Measurements from ENCODE around the gene NHSL1.
A peak's percentile ranks its signal among the peaks of the same experiment; 100 is the strongest.

Gene NHSL1

GRCh38 chr6:138538390-138539031 is 39.2 kb upstream of the NHSL1 start:
- H3K9ac ChIP-seq (ENCODE audit: low read length in 5 of 5): no peak overlapping the region
- no peak overlapping the region for H3K27ac ChIP-seq (ENCODE audit: low read depth, low read length)
- H3K36me3 ChIP-seq (ENCODE audit: control insufficient read depth in 5 of 5, insufficient read depth in 5 of 5, low read length in 5 of 5): no peaks in the 10 kb centered on the region
- H3K9me3 ChIP-seq (ENCODE audit: control insufficient read depth in 5 of 5, low read length in 5 of 5): no peaks in the 10 kb centered on the region
- H3K4me1 ChIP-seq (ENCODE audit: control insufficient read depth in 5 of 5, insufficient read depth in 5 of 5, low read length in 5 of 5): peaks cover 1 to 33% (median 15%) of the 10 kb centered on the region in 5 donors
- H3K4me3 ChIP-seq (ENCODE audit: low read depth in 1 of 5, low read length in 5 of 5): peak overlapping the region in 1 of 5 donors; percentile 9
- peaks cover 0 to 3% (median 2%) of the 10 kb centered on the region in 5 donors for H3K27me3 ChIP-seq (ENCODE audit: control insufficient read depth in 5 of 5, insufficient read depth in 4 of 5, low read length in 5 of 5)

GRCh38 chr6:138537106-138537505 is 37.8 kb upstream of the NHSL1 start:
- H3K27ac ChIP-seq (ENCODE audit: low read depth, low read length): no peak overlapping the region

GRCh38 chr6:138535728-138536455 is 36.6 kb upstream of the NHSL1 start:
- Histone ChIP-seq H3K9me3 (ENCODE audit: control insufficient read depth in 5 of 5, low read length in 5 of 5) (no peaks in the 10 kb centered on the region), H3K9ac (ENCODE audit: low read length in 5 of 5) (no peak overlapping the region), H3K27ac (ENCODE audit: low read depth, low read length) (no peak overlapping the region), H3K36me3 (ENCODE audit: control insufficient read depth in 5 of 5, insufficient read depth in 5 of 5, low read length in 5 of 5) (no peaks in the 10 kb centered on the region), H3K4me1 (ENCODE audit: control insufficient read depth in 5 of 5, insufficient read depth in 5 of 5, low read length in 5 of 5) (peaks cover 0 to 21% (median 15%) of the 10 kb centered on the region in 5 donors), H3K4me3 (ENCODE audit: low read depth in 1 of 5, low read length in 5 of 5) (no peak overlapping the region), H3K27me3 (ENCODE audit: control insufficient read depth in 5 of 5, insufficient read depth in 4 of 5, low read length in 5 of 5) (peaks cover 0 to 2% (median 0%) of the 10 kb centered on the region in 5 donors)

More at GRCh38 chr6:138537106-138537505, 37.8 kb upstream of the NHSL1 start:
- Histone ChIP-seq H3K36me3 (ENCODE audit: control insufficient read depth in 5 of 5, insufficient read depth in 5 of 5, low read length in 5 of 5) (no peaks in the 10 kb centered on the region), H3K9me3 (ENCODE audit: control insufficient read depth in 5 of 5, low read length in 5 of 5) (no peaks in the 10 kb centered on the region), H3K9ac (ENCODE audit: low read length in 5 of 5) (no peak overlapping the region), H3K27me3 (ENCODE audit: control insufficient read depth in 5 of 5, insufficient read depth in 4 of 5, low read length in 5 of 5) (peaks cover 0 to 3% (median 2%) of the 10 kb centered on the region in 5 donors), H3K4me1 (ENCODE audit: control insufficient read depth in 5 of 5, insufficient read depth in 5 of 5, low read length in 5 of 5) (peaks cover 0 to 27% (median 15%) of the 10 kb centered on the region in 5 donors), H3K4me3 (ENCODE audit: low read depth in 1 of 5, low read length in 5 of 5) (no peak overlapping the region)

- Histone ChIP-seq H3K4me3 (ENCODE audit: low read depth in 1 of 5, low read length in 5 of 5) (no peak overlapping the region), H3K36me3 (ENCODE audit: control insufficient read depth in 5 of 5, insufficient read depth in 5 of 5, low read length in 5 of 5) (no peaks in the 10 kb centered on the region), H3K27ac (ENCODE audit: low read depth, low read length) (no peak overlapping the region), H3K9ac (ENCODE audit: low read length in 5 of 5) (no peak overlapping the region), H3K9me3 (ENCODE audit: control insufficient read depth in 5 of 5, low read length in 5 of 5) (no peaks in the 10 kb centered on the region), H3K4me1 (ENCODE audit: control insufficient read depth in 5 of 5, insufficient read depth in 5 of 5, low read length in 5 of 5) (peaks cover 0 to 14% (median 9%) of the 10 kb centered on the region in 5 donors), H3K27me3 (ENCODE audit: control insufficient read depth in 5 of 5, insufficient read depth in 4 of 5, low read length in 5 of 5) (peaks cover 0 to 2% (median 0%) of the 10 kb centered on the region in 5 donors)
These were observed 34.4 kb upstream of the NHSL1 start for GRCh38 chr6:138533667-138534066.

DNA sequence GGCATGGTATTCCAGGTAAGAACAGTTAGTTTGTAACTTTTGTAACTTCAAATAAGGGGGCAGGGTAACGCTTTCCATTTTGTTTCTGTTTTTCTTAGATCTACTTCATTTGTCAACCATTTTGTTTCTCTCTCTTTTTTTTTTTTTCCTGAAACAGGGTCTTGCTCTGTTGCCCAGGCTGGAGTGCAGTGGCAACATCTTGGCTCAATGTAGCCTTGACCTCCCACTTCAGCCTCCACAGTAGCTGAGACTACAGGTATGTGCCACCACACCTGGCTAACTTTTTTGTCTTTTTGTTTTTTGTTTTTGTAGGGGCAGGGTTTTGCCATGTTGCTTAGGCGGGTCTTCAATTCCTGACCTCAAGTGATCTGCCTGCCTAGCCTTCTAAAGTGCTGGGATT is 32.1 kb upstream of the NHSL1 start:
- H3K4me1 ChIP-seq (ENCODE audit: control insufficient read depth in 5 of 5, insufficient read depth in 5 of 5, low read length in 5 of 5): peaks cover 0 to 7% (median 0%) of the 10 kb centered on the region in 5 donors
- H3K27ac ChIP-seq (ENCODE audit: low read depth, low read length): no peak overlapping the region
- H3K27me3 ChIP-seq (ENCODE audit: control insufficient read depth in 5 of 5, insufficient read depth in 4 of 5, low read length in 5 of 5): no peaks in the 10 kb centered on the region
- no peaks in the 10 kb centered on the region for H3K9me3 ChIP-seq (ENCODE audit: control insufficient read depth in 5 of 5, low read length in 5 of 5)
- H3K9ac ChIP-seq (ENCODE audit: low read length in 5 of 5): no peak overlapping the region
- no peak overlapping the region for H3K4me3 ChIP-seq (ENCODE audit: low read depth in 1 of 5, low read length in 5 of 5)
- no peaks in the 10 kb centered on the region for H3K36me3 ChIP-seq (ENCODE audit: control insufficient read depth in 5 of 5, insufficient read depth in 5 of 5, low read length in 5 of 5)

GRCh38 chr6:138529478-138529877 is 30.2 kb upstream of the NHSL1 start:
- no peak overlapping the region for H3K4me3 ChIP-seq (ENCODE audit: low read depth in 1 of 5, low read length in 5 of 5)
- H3K27ac ChIP-seq (ENCODE audit: low read depth, low read length): no peak overlapping the region
- no peak overlapping the region for H3K9ac ChIP-seq (ENCODE audit: low read length in 5 of 5)
- H3K27me3 ChIP-seq (ENCODE audit: control insufficient read depth in 5 of 5, insufficient read depth in 4 of 5, low read length in 5 of 5): no peaks in the 10 kb centered on the region
- no peaks in the 10 kb centered on the region for H3K9me3 ChIP-seq (ENCODE audit: control insufficient read depth in 5 of 5, low read length in 5 of 5)
- H3K4me1 ChIP-seq (ENCODE audit: control insufficient read depth in 5 of 5, insufficient read depth in 5 of 5, low read length in 5 of 5): peaks cover 0 to 10% (median 4%) of the 10 kb centered on the region in 5 donors
- no peaks in the 10 kb centered on the region for H3K36me3 ChIP-seq (ENCODE audit: control insufficient read depth in 5 of 5, insufficient read depth in 5 of 5, low read length in 5 of 5)

- Histone ChIP-seq H3K4me1 (ENCODE audit: control insufficient read depth in 5 of 5, insufficient read depth in 5 of 5, low read length in 5 of 5) (peaks cover 0 to 15% (median 9%) of the 10 kb centered on the region in 5 donors), H3K9me3 (ENCODE audit: control insufficient read depth in 5 of 5, low read length in 5 of 5) (no peaks in the 10 kb centered on the region), H3K27me3 (ENCODE audit: control insufficient read depth in 5 of 5, insufficient read depth in 4 of 5, low read length in 5 of 5) (no peaks in the 10 kb centered on the region), H3K4me3 (ENCODE audit: low read depth in 1 of 5, low read length in 5 of 5) (no peak overlapping the region), H3K9ac (ENCODE audit: low read length in 5 of 5) (no peak overlapping the region), H3K27ac (ENCODE audit: low read depth, low read length) (no peak overlapping the region), H3K36me3 (ENCODE audit: control insufficient read depth in 5 of 5, insufficient read depth in 5 of 5, low read length in 5 of 5) (no peaks in the 10 kb centered on the region)
These were observed 29.7 kb upstream of the NHSL1 start for GRCh38 chr6:138528956-138529355.

- no peaks in the 10 kb centered on the region for H3K36me3 ChIP-seq (ENCODE audit: control insufficient read depth in 5 of 5, insufficient read depth in 5 of 5, low read length in 5 of 5)
- H3K27me3 ChIP-seq (ENCODE audit: control insufficient read depth in 5 of 5, insufficient read depth in 4 of 5, low read length in 5 of 5): no peaks in the 10 kb centered on the region
- no peak overlapping the region for H3K4me3 ChIP-seq (ENCODE audit: low read depth in 1 of 5, low read length in 5 of 5)
- no peak overlapping the region for H3K27ac ChIP-seq (ENCODE audit: low read depth, low read length)
- no peaks in the 10 kb centered on the region for H3K9me3 ChIP-seq (ENCODE audit: control insufficient read depth in 5 of 5, low read length in 5 of 5)
- H3K9ac ChIP-seq (ENCODE audit: low read length in 5 of 5): no peak overlapping the region
- peaks cover 0 to 19% (median 11%) of the 10 kb centered on the region in 5 donors for H3K4me1 ChIP-seq (ENCODE audit: control insufficient read depth in 5 of 5, insufficient read depth in 5 of 5, low read length in 5 of 5)
These were observed 28.8 kb upstream of the NHSL1 start for GRCh38 chr6:138528137-138528536.

DNA sequence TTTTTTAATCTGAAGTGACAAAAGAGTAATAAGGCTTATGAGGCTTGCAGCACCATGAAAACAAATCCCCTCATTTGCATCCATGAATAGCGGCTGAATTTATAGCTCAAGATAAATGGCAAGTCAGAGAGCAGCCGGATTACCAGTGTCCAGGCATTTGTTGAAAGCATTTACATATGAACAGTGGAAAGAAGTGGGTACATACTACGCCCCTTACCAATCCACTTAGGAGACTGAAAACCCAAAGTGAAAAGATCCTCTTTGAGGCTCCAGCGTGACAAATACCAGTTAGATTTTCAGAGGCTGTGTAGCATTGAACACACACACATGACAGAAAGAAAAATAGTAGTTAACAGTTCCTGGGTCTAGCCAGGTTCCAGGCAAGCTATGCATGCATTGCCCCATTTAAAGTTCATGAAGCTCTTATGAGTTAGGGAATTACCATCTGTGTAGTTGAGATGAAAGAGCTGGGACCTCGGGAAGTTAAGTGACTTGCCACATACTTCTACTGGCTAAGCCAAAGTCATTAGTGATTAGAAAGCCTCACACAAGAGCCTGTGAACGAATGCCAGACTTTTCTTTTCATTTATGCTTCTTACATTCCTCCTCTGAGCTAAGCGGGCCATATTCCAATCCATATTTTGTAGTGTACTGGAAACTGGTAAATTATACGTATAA is 28.3 kb upstream of the NHSL1 start:
- Histone ChIP-seq H3K36me3 (ENCODE audit: control insufficient read depth in 5 of 5, insufficient read depth in 5 of 5, low read length in 5 of 5) (no peaks in the 10 kb centered on the region), H3K4me3 (ENCODE audit: low read depth in 1 of 5, low read length in 5 of 5) (no peak overlapping the region), H3K27me3 (ENCODE audit: control insufficient read depth in 5 of 5, insufficient read depth in 4 of 5, low read length in 5 of 5) (no peaks in the 10 kb centered on the region), H3K9me3 (ENCODE audit: control insufficient read depth in 5 of 5, low read length in 5 of 5) (no peaks in the 10 kb centered on the region), H3K27ac (ENCODE audit: low read depth, low read length) (no peak overlapping the region), H3K9ac (ENCODE audit: low read length in 5 of 5) (no peak overlapping the region), H3K4me1 (ENCODE audit: control insufficient read depth in 5 of 5, insufficient read depth in 5 of 5, low read length in 5 of 5) (peaks cover 0 to 23% (median 14%) of the 10 kb centered on the region in 5 donors)

DNA sequence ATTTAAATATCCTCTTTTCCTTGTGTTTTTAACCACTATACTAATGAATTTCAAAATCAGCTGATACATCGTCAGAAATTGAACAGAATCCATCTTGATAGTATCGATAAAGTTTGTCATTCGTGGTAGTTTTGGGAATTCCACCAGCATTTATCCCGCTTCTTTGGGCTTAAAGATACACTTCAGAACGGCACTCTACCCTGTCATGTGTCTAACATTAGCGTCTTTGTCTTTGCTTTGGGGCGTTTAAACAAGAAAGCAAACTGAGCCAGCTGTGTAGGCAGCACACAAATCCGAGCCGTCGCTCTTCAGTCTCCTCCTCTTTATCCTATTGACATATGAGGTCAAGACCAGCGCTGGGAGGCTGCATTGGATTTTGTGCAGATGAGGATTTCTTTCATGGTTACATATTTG is 27.5 kb upstream of the NHSL1 start:
- peaks cover 0 to 27% (median 21%) of the 10 kb centered on the region in 5 donors for H3K4me1 ChIP-seq (ENCODE audit: control insufficient read depth in 5 of 5, insufficient read depth in 5 of 5, low read length in 5 of 5)
- H3K27ac ChIP-seq (ENCODE audit: low read depth, low read length): no peak overlapping the region
- no peaks in the 10 kb centered on the region for H3K9me3 ChIP-seq (ENCODE audit: control insufficient read depth in 5 of 5, low read length in 5 of 5)
- peak overlapping the region in 2 of 5 donors; percentile 26 to 48 for H3K4me3 ChIP-seq (ENCODE audit: low read depth in 1 of 5, low read length in 5 of 5)
- H3K9ac ChIP-seq (ENCODE audit: low read length in 5 of 5): peak overlapping the region in 1 of 5 donors; percentile 25
- H3K36me3 ChIP-seq (ENCODE audit: control insufficient read depth in 5 of 5, insufficient read depth in 5 of 5, low read length in 5 of 5): no peaks in the 10 kb centered on the region
- H3K27me3 ChIP-seq (ENCODE audit: control insufficient read depth in 5 of 5, insufficient read depth in 4 of 5, low read length in 5 of 5): no peaks in the 10 kb centered on the region
